SK-N-SH (cell line): ENCODE measurements around the gene MEGF6. TPM values are rescaled to one million over a fixed set of nuclear protein-coding genes. Genes with fewer than 3 reads are reported as not detected.

Experiments
- CTCF ChIA-PET: fragments of 300-600, 350-600 bp; formaldehyde crosslinking; extraction: SDS; loops from one replicate; lab custom pipeline; 2021; lab: Yijun Ruan, JAX
- POLR2A ChIA-PET: fragments of 350-600 bp; sonication (Branson Sonifier 250); formaldehyde crosslinking; extraction: SDS; loops from one replicate; lab custom pipeline; 2020; ENCODE audit warnings: antibody characterized with exemption, inconsistent platforms; lab: Yijun Ruan, JAX
- DNase-seq: peaks from one replicate; pipeline ENCODE4 v3.0.0; 2012
- H2AFZ ChIP-seq: fragments of 200-600 bp; sonication (generic); 2 replicates; pipeline ENCODE4 v1.8.1; 2016; ENCODE audit warnings: antibody characterized with exemption, mild to moderate bottlenecking, low read depth
- H3F3A ChIP-seq: fragments of 200-600 bp; sonication (generic); replicated peaks from 2 replicates; pipeline ENCODE3; 2016; ENCODE audit warnings: antibody characterized with exemption, mild to moderate bottlenecking; ENCODE audit not compliant: insufficient read depth
- H3K27ac ChIP-seq, 2 experiments: fragments of 200-500 bp in 1 of 2; fragments of 200-600 bp in 1 of 2; sonication (Bioruptor generic) in 1 of 2; sonication (generic), shearing (Covaris generic) in 1 of 2; 2 replicates each; pipeline versions ENCODE4 v1.5.1 to v1.6.1; 2014 to 2016; ENCODE audit warnings: low read depth in 2 of 2, inconsistent platforms in 1 of 2, low read length in 1 of 2, mild to moderate bottlenecking in 1 of 2, mixed read lengths in 1 of 2
- H3K27me3 ChIP-seq: fragments of 200-600 bp; sonication (generic), shearing (Covaris generic); 2 replicates; pipeline ENCODE4 v1.6.1; 2016; ENCODE audit warnings: mixed run types; ENCODE audit not compliant: insufficient read depth
- H3K36me3 ChIP-seq, 2 experiments: fragments of 200-500 bp in 1 of 2; fragments of 200-600 bp in 1 of 2; sonication (Bioruptor generic) in 1 of 2; sonication (generic) in 1 of 2; replicated peaks in 1 of 2; 2 replicates each; pipeline versions ENCODE3 to v1.5.1; 2014 to 2016; ENCODE audit warnings: low read length in 1 of 2, mild to moderate bottlenecking in 1 of 2; ENCODE audit not compliant: insufficient read depth in 2 of 2, control insufficient read depth in 1 of 2
- H3K4me1 ChIP-seq, 2 experiments: fragments of 200-500 bp in 1 of 2; fragments of 200-600 bp in 1 of 2; sonication (Bioruptor generic) in 1 of 2; sonication (generic), shearing (Covaris generic) in 1 of 2; 2 replicates each; pipeline versions ENCODE4 v1.5.1 to v1.6.1; 2014 to 2016; ENCODE audit warnings: low read depth in 1 of 2, low read length in 1 of 2, mixed run types in 1 of 2; ENCODE audit not compliant: insufficient read depth in 2 of 2, control insufficient read depth in 1 of 2
- H3K4me2 ChIP-seq: fragments of 200-600 bp; sonication (generic), shearing (Covaris generic); 2 replicates; pipeline ENCODE4 v1.6.1; 2017; ENCODE audit warnings: mixed run types
- H3K4me3 ChIP-seq, 2 experiments: fragments of 200-500 bp in 1 of 2; fragments of 200-600 bp in 1 of 2; sonication (Bioruptor generic) in 1 of 2; sonication (generic), shearing (Covaris generic) in 1 of 2; 2 replicates each; pipeline versions ENCODE4 v1.5.1 to v1.8.1; 2014 to 2016; ENCODE audit warnings: low read depth in 2 of 2, inconsistent platforms in 1 of 2, low read length in 1 of 2, mild to moderate bottlenecking in 1 of 2, mixed read lengths in 1 of 2, moderate library complexity in 1 of 2
- H3K79me2 ChIP-seq: fragments of 200-600 bp; sonication (generic); 2 replicates; pipeline ENCODE4 v1.8.1; 2017; ENCODE audit warnings: mild to moderate bottlenecking; ENCODE audit not compliant: insufficient read depth
- H3K9ac ChIP-seq: fragments of 200-600 bp; sonication (generic); 2 replicates; pipeline ENCODE4 v1.6.1; 2017; ENCODE audit warnings: mixed run types
- H3K9me2 ChIP-seq: fragments of 200-600 bp; sonication (generic); 2 replicates; pipeline ENCODE4 v1.6.1; 2017; ENCODE audit warnings: mixed run types
- H3K9me3 ChIP-seq: fragments of 200-600 bp; sonication (generic); 2 replicates; pipeline ENCODE4 v1.6.1; 2017; ENCODE audit warnings: mixed run types, mild to moderate bottlenecking, moderate library complexity
- H4K20me1 ChIP-seq: fragments of 200-600 bp; sonication (generic); 2 replicates; pipeline ENCODE4 v1.6.1; 2017; ENCODE audit warnings: mild to moderate bottlenecking, mixed run types; ENCODE audit not compliant: insufficient read depth
- EP300 ChIP-seq, 2 experiments: IDR thresholded peaks; 2 replicates each; pipeline versions ENCODE4 v1.4.0 to v1.6.1; 2012; ENCODE audit warnings: borderline replicate concordance in 1 of 2, low read depth in 1 of 2, low read length in 1 of 2
- EZH2phosphoT487 ChIP-seq: fragments of 200-600 bp; sonication (generic); IDR thresholded peaks from 2 replicates; pipeline ENCODE4 v1.6.1; 2017; ENCODE audit warnings: low read depth, mixed run types, mild to moderate bottlenecking, antibody characterized with exemption, moderate library complexity, borderline replicate concordance
- FOSL2 ChIP-seq: IDR thresholded peaks from 2 replicates; pipeline ENCODE4 v1.4.0; 2012; ENCODE audit warnings: low read depth, mild to moderate bottlenecking, moderate library complexity, borderline replicate concordance
- FOXM1 ChIP-seq: IDR thresholded peaks from 2 replicates; pipeline ENCODE4 v1.4.0; 2012; ENCODE audit warnings: low read depth, mild to moderate bottlenecking
- GABPA ChIP-seq: IDR thresholded peaks from 2 replicates; pipeline ENCODE4 v1.4.0; 2012; ENCODE audit warnings: low read depth, mild to moderate bottlenecking
- GATA2 ChIP-seq: sonication (generic); formaldehyde crosslinking; IDR thresholded peaks from 2 replicates; pipeline ENCODE4 v1.5.0; 2020; ENCODE audit warnings: mild to moderate bottlenecking, missing genetic modification reagents
- JUND ChIP-seq: IDR thresholded peaks from 2 replicates; pipeline ENCODE4 v1.4.0; 2012
- MXI1 ChIP-seq: IDR thresholded peaks from 2 replicates; pipeline ENCODE4 v1.6.1; 2012; ENCODE audit warnings: mild to moderate bottlenecking, low read depth, low read length, improper control_type of control experiment
- NRF1 ChIP-seq: IDR thresholded peaks from 2 replicates; pipeline ENCODE4 v1.6.1; 2012; ENCODE audit warnings: low read depth, mild to moderate bottlenecking, low read length
- POLR2AphosphoS5 ChIP-seq: IDR thresholded peaks from 2 replicates; pipeline ENCODE4 v1.6.1; 2012; ENCODE audit warnings: low read depth, low read length
- RAD21 ChIP-seq: IDR thresholded peaks from 2 replicates; pipeline ENCODE4 v1.6.1; 2012; ENCODE audit warnings: mild to moderate bottlenecking, low read length
- RFX5 ChIP-seq: IDR thresholded peaks from 2 replicates; pipeline ENCODE4 v1.6.1; 2012; ENCODE audit warnings: mild to moderate bottlenecking, improper control_type of control experiment, low read length
- SMC3 ChIP-seq: IDR thresholded peaks from 2 replicates; pipeline ENCODE4 v1.6.1; 2012; ENCODE audit warnings: low read depth, low read length, improper control_type of control experiment
- TAF1 ChIP-seq: IDR thresholded peaks from 2 replicates; pipeline ENCODE4 v1.6.1; 2012; ENCODE audit warnings: low read depth, mild to moderate bottlenecking, low read length, moderate library complexity, borderline replicate concordance
- TCF12 ChIP-seq: IDR thresholded peaks from 2 replicates; pipeline ENCODE4 v1.4.0; 2012
- TEAD4 ChIP-seq: IDR thresholded peaks from 2 replicates; pipeline ENCODE4 v1.4.0; 2012; ENCODE audit warnings: mild to moderate bottlenecking, borderline replicate concordance; ENCODE audit not compliant: insufficient read depth
- YY1 ChIP-seq: IDR thresholded peaks from 2 replicates; pipeline ENCODE4 v1.4.0; 2012; ENCODE audit warnings: low read depth, mild to moderate bottlenecking
- WGBS: methylation state at CpG from one replicate; pipeline ENCODE4 v1.1.6; 2017; ENCODE audit warnings: low lambda C conversion rate; 5-methylcytosine and 5-hydroxymethylcytosine counted together
- polyA plus RNA-seq, 3 experiments: library from polyadenylated mRNA; depleted of rRNA; stranded (reverse); fragments of >200 nt; gene quantifications; 2 replicates each; pipeline ENCODE4 v1.2.3, GENCODE V29; 2012
- TF ChIP-seq, protein P1 (sequence below): IDR thresholded peaks from 2 replicates; pipeline ENCODE4 v1.6.1; 2012; ENCODE audit warnings: mild to moderate bottlenecking, low read depth, low read length, moderate library complexity
- TF ChIP-seq, protein P2 (sequence below): fragments of 150-350 bp; IDR thresholded peaks from 2 replicates; pipeline ENCODE4 v1.6.1; 2017; ENCODE audit warnings: antibody characterized with exemption, low read length, low read depth, borderline replicate concordance

Gene MEGF6
- polyA plus RNA-seq, 1 of the 3 experiments (the other 2 are of a cell fraction) = 7.6 TPM

DNA sequence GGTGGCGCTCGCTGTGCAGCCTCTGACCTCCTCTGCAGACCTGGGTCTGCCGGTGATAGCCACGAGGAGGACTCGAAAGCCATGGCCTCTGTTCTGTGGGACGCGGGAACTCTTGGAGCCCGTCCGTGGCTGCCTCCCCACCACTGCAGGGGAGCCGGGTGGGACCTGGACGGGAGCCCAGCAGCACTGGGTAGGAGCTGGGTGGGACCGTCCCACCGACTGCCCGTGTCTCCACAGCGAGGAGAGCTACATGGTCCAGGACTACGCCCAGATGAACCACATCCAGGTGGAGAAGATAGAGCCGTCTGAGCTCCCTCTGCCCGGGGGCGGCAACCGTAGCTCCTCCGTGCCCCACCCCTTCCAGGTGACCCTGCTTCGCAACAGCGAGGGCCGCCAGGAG is 133.1 kb downstream of the MEGF6 start (continued):
- no peak for TF ChIP-seq FOSL2
- no peak for TF ChIP-seq MXI1
- no peak for TF ChIP-seq GABPA
- TF ChIP-seq EP300 (IDR thresholded peaks at IDR 0.05; ENCODE audit: borderline replicate concordance in 1 of 2, low read depth in 1 of 2, low read length in 1 of 2) = no peak
- no peak for TF ChIP-seq TAF1
- no peak for TF ChIP-seq RFX5
- no peak for TF ChIP-seq JUND
- TF ChIP-seq NRF1 = no peak
- no peak for TF ChIP-seq POLR2AphosphoS5

DNA sequence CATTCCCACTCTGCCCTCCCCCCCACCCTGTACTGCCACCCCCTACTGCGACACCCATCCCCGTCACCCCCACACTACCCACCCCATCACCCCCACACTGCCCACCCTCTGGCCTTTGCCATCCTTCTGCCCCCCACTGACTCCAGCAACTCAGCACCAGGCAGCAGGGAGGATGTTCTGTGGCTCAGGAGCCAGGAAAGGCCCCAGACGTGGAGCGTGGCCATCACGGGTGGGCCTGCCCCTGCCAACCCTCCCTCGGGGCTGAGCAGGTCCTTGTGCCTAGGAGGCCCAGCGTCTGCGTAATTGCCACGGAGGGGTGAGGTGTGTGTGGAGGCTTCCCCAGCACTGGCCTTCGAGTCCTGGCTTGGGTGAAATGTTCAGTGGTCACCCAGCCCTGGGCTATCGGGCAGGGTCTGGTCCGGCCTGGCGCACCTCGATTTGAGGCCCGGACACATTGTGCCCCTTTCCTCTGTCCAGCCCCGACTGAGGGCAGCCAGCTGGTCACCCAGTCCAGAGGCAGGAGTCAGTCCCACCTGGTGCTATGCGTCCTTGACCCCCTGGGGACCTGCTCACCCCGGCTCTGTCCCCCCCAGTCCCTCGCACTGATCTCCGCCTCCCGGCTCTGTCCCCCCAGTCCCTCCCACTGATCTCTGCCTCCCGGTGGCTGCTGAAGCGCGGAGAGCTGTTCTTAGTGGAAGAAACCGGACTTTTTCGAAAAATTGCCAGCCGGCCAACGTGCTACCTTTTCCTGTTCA is 133.9 kb downstream of the MEGF6 start:
- TF ChIP-seq RAD21 = no peak
- no peak for TF ChIP-seq FOSL2
- TF ChIP-seq TAF1 = no peak
- TF ChIP-seq, protein P1, sequence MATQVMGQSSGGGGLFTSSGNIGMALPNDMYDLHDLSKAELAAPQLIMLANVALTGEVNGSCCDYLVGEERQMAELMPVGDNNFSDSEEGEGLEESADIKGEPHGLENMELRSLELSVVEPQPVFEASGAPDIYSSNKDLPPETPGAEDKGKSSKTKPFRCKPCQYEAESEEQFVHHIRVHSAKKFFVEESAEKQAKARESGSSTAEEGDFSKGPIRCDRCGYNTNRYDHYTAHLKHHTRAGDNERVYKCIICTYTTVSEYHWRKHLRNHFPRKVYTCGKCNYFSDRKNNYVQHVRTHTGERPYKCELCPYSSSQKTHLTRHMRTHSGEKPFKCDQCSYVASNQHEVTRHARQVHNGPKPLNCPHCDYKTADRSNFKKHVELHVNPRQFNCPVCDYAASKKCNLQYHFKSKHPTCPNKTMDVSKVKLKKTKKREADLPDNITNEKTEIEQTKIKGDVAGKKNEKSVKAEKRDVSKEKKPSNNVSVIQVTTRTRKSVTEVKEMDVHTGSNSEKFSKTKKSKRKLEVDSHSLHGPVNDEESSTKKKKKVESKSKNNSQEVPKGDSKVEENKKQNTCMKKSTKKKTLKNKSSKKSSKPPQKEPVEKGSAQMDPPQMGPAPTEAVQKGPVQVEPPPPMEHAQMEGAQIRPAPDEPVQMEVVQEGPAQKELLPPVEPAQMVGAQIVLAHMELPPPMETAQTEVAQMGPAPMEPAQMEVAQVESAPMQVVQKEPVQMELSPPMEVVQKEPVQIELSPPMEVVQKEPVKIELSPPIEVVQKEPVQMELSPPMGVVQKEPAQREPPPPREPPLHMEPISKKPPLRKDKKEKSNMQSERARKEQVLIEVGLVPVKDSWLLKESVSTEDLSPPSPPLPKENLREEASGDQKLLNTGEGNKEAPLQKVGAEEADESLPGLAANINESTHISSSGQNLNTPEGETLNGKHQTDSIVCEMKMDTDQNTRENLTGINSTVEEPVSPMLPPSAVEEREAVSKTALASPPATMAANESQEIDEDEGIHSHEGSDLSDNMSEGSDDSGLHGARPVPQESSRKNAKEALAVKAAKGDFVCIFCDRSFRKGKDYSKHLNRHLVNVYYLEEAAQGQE = no peak
- TF ChIP-seq GABPA = no peak
- TF ChIP-seq GATA2 (CRISPR knock-in tag) = no peak
- TF ChIP-seq YY1 = no peak
- TF ChIP-seq, protein P2, sequence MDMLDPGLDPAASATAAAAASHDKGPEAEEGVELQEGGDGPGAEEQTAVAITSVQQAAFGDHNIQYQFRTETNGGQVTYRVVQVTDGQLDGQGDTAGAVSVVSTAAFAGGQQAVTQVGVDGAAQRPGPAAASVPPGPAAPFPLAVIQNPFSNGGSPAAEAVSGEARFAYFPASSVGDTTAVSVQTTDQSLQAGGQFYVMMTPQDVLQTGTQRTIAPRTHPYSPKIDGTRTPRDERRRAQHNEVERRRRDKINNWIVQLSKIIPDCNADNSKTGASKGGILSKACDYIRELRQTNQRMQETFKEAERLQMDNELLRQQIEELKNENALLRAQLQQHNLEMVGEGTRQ = no peak
- TF ChIP-seq SMC3 = no peak
- no peak for TF ChIP-seq TEAD4
- TF ChIP-seq JUND = no peak
- no peak for TF ChIP-seq TCF12
- TF ChIP-seq EZH2phosphoT487 = no peak
- no peak for TF ChIP-seq FOXM1
- TF ChIP-seq, all 33 proteins: peak for 0
- 65% methylated on average over 18 of the region's 28 CpGs for WGBS
- no peaks in the 10 kb centered on the region for H3K9me3 ChIP-seq
- H3K9me2 ChIP-seq = no peaks in the 10 kb centered on the region
- H3K36me3 ChIP-seq = no peaks in the 10 kb centered on the region
- H3K4me1 ChIP-seq = peaks cover 0 to 2% of the 10 kb centered on the region in 2 experiments; a peak in 2 of 4 replicates
- H3K9ac ChIP-seq = no peak overlapping the region
- no peak overlapping the region for H2AFZ ChIP-seq
- H3K4me2 ChIP-seq = no peak overlapping the region
- no peaks in the 10 kb centered on the region for H3K27me3 ChIP-seq
- no peaks in the 10 kb centered on the region for H4K20me1 ChIP-seq
- H3K4me3 ChIP-seq = no peak overlapping the region
- ChIA-PET POLR2A (no interaction called here), CTCF (interaction anchor here (0.6 to 2.5 kb wide), 5 partner anchors 13 to 362 kb away, joined by 3 to 21 read pairs (median 4); no protein-coding TSS in a partner anchor)
- no peak overlapping the region for H3K27ac ChIP-seq
- H3K79me2 ChIP-seq = no peaks in the 10 kb centered on the region
- H3F3A ChIP-seq = no peaks in the 10 kb centered on the region
- peak; percentile 73 for DNase-seq
